ENCODE measurements around the gene HES7. TPM values are rescaled to one million over a fixed set of nuclear protein-coding genes. Genes with fewer than 3 reads are reported as not detected.
"Not testable (repeated sequence)": the region's sequence is repeated elsewhere in the genome, so short reads cannot be mapped to it uniquely, and the experiment has no call there.

Gene HES7
- total RNA-seq, 2 experiments from 2014 or later: 1.2 TPM

DNA sequence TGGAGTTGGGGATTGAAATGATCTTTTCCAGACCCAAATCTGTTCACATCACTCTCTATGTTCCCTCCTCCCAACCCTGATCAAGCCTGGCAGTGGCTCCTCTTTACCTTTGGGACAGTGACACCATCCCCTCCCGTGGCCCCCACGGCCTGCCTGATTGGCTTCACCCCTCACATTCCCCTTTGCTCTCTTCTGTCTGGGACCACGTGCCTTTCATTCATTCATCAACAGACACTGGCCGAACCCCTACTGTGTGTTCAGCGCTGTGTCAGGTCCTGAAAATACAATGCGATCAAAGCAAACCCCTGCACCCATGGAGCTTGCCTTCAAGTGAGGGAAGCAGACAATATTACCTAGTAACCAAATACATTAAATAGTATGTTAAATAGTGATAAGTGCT lies 34.2 kb downstream of the HES7 start:
- no peak for ATAC-seq
- no peaks in the 10 kb centered on the region for H3K9me3 Mint-ChIP-seq (ENCODE audit: low read depth)

DNA sequence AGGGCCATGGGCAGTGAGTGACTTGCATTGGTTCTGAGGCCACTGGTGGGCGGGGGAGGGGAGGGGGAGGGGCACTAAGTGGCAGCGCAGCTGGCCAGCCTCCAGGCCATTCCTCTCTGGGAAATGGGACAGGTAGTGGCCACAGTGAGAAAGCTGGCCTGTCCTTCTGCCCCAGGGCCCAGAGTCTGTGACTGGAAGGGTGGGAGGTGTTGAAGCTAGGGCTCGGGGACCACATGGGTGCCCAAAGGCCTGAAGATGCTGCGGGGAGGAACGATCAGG lies 36.0 kb downstream of the HES7 start:
- ATAC-seq (no peak), DNase-seq (no peak)
- H3K4me3 Mint-ChIP-seq: no peak overlapping the region
- H3K36me3 Mint-ChIP-seq: no peaks in the 10 kb centered on the region
- H3K27me3 Mint-ChIP-seq: peaks cover 21% of the 10 kb centered on the region
- H3K4me1 Mint-ChIP-seq: no peaks in the 10 kb centered on the region
- H3K9me3 Mint-ChIP-seq (ENCODE audit: low read depth): no peaks in the 10 kb centered on the region
- CTCF ChIA-PET: interaction anchor here (1.3 to 3.4 kb wide), 5 partner anchors 14 to 98 kb away, joined by 3 to 17 read pairs (median 6); no protein-coding TSS in a partner anchor
- H3K27ac Mint-ChIP-seq: no peak overlapping the region

More for the DNA sequence above, 34.2 kb downstream of the HES7 start:
- no peak overlapping the region for H3K27ac Mint-ChIP-seq
- peaks cover 6% of the 10 kb centered on the region for H3K4me1 Mint-ChIP-seq
- CTCF ChIA-PET: interaction anchor here (1.1 to 6.7 kb wide), 4 partner anchors 7 to 28 kb away, joined by 3 to 107 read pairs (median 84); partner anchors contain the start of gene ALOXE3
- DNase-seq: no peak
- H3K36me3 Mint-ChIP-seq: no peaks in the 10 kb centered on the region
- H3K4me3 Mint-ChIP-seq: no peak overlapping the region
- H3K27me3 Mint-ChIP-seq: peaks cover 21% of the 10 kb centered on the region

DNA sequence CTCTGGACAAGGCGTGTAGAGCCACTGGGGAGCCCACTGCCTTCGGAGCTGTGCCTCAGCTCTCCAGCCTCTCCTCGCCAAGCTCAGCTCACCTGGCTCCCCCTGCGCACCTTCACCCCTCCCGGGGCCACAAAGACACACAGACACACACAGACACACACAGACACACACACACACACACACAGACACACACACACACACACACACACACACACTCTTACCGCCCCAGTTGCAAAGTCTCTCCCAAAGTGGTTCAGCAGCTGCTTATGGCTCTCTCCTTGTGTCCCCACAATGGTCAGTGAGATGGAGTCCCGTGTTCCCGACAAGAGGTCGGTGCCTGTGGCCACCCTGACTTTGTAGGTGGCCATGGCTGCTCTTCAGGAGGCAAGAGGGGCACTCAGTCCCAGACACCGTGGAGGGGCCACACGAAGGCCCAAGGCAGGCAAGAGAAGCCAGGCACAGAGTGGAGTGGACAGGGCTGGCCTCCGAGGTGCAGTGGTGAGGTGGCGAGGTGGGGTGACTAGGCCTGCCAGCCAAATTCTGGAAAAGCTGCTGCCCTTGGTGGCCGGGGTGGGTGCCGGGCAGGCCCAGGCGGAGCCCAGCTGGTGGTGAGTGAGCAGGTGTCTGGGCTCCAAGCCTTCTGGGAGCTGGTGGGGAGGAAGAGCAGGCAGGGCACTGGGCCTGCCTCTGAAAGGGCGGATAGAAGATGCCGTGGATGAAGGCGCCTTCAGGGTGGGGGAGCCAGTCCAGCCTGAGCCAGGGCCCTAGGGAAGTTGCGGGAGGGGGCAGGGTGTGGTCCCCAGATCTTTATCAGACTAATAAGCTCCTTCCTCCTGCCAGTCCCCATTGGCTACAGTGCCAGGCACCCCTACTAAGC lies 36.6 kb downstream of the HES7 start, which contains the start of gene ALOX12B:
Gene ALOX12B, minus strand, starts transcription at position 642 of the 877 bp plus-strand sequence. Its CDS starts 274 bp downstream, at position 368.
- CTCF ChIA-PET: interaction anchor here (1.4 to 3.4 kb wide), 6 partner anchors 13 to 30 kb away, joined by 3 to 17 read pairs (median 7); no protein-coding TSS in a partner anchor
- H3K9me3 Mint-ChIP-seq (ENCODE audit: low read depth): no peaks in the 10 kb centered on the region
- H3K27ac Mint-ChIP-seq: no peak within 1 kb of the TSS
- ATAC-seq (no peak), DNase-seq (no peak)
- no peaks in the 10 kb centered on the region for H3K36me3 Mint-ChIP-seq
- peaks cover 19% of the 10 kb centered on the region for H3K27me3 Mint-ChIP-seq
- no peak within 1 kb of the TSS for H3K4me3 Mint-ChIP-seq
- no peaks in the 10 kb centered on the region for H3K4me1 Mint-ChIP-seq

- Mint-ChIP-seq H3K27me3 (peaks cover 7% of the 10 kb centered on the region), H3K4me3 (no peak overlapping the region), H3K4me1 (peaks cover 9% of the 10 kb centered on the region), H3K27ac (no peak overlapping the region), H3K36me3 (no peaks in the 10 kb centered on the region), H3K9me3 (ENCODE audit: low read depth) (no peaks in the 10 kb centered on the region)
- ATAC-seq (no peak), DNase-seq (no peak)
- CTCF ChIA-PET: interaction anchor here (0.6 to 8.4 kb wide), 7 partner anchors 8 to 140 kb away, joined by 3 to 85 read pairs (median 3); no protein-coding TSS in a partner anchor
Measured at GRCh38 chr17:8084250-8084649, 39.7 kb downstream of the HES7 start.

DNA sequence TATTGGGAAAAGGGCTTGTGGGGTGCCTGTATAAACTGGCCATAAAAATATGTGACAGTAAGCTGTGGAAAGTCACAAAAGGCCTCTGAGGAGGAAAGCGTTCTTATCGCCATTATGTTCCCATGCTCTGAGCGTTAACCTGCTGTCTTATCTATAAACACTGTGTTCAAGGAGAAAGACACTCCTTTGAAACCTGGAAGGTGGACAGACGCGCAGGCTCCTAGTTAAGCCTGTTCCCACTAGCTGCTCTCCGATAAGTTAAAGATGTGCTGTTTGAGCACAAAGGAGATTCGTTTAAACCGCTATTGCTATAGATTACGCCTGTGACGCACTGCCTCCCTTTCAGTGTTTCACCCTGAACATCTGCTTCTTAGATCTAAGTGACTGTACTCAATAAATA lies 41.6 kb downstream of the HES7 start:
- ATAC-seq (no peak), DNase-seq (no peak)
- H3K36me3 Mint-ChIP-seq: no peaks in the 10 kb centered on the region
- H3K9me3 Mint-ChIP-seq (ENCODE audit: low read depth): no peaks in the 10 kb centered on the region
- H3K4me1 Mint-ChIP-seq: peaks cover 12% of the 10 kb centered on the region
- H3K27me3 Mint-ChIP-seq: peaks cover 5% of the 10 kb centered on the region
- H3K27ac Mint-ChIP-seq: no peak overlapping the region
- H3K4me3 Mint-ChIP-seq: no peak overlapping the region
- CTCF ChIA-PET: interaction anchor here (1.0 to 8.4 kb wide), 5 partner anchors 9 to 33 kb away, joined by 4 to 85 read pairs (median 6); no protein-coding TSS in a partner anchor

- ATAC-seq (no peak), DNase-seq (no peak)
- no peaks in the 10 kb centered on the region for H3K9me3 Mint-ChIP-seq (ENCODE audit: low read depth)
- CTCF ChIA-PET: interaction anchor here (0.6 to 8.4 kb wide), 6 partner anchors 8 to 213 kb away, joined by 3 to 85 read pairs (median 5); partner anchors contain the start of gene SLC25A35
- peaks cover 12% of the 10 kb centered on the region for H3K4me1 Mint-ChIP-seq
- no peak overlapping the region for H3K4me3 Mint-ChIP-seq
- no peaks in the 10 kb centered on the region for H3K36me3 Mint-ChIP-seq
- peaks cover 6% of the 10 kb centered on the region for H3K27me3 Mint-ChIP-seq
- no peak overlapping the region for H3K27ac Mint-ChIP-seq
Measured at GRCh38 chr17:8081876-8082275, 42.0 kb downstream of the HES7 start.

GRCh38 chr17:8080799-8081219 lies 43.1 kb downstream of the HES7 start:
- Mint-ChIP-seq H3K36me3 (no peaks in the 10 kb centered on the region), H3K9me3 (ENCODE audit: low read depth) (no peaks in the 10 kb centered on the region), H3K27me3 (peaks cover 11% of the 10 kb centered on the region), H3K27ac (no peak overlapping the region), H3K4me3 (no peak overlapping the region), H3K4me1 (peaks cover 12% of the 10 kb centered on the region)
- ATAC-seq: no peak
- CTCF ChIA-PET: interaction anchor here (1.3 to 13.6 kb wide), 8 partner anchors 11 to 214 kb away, joined by 3 to 256 read pairs (median 16); partner anchors contain the start of gene SLC25A35
- DNase-seq: no peak

DNA sequence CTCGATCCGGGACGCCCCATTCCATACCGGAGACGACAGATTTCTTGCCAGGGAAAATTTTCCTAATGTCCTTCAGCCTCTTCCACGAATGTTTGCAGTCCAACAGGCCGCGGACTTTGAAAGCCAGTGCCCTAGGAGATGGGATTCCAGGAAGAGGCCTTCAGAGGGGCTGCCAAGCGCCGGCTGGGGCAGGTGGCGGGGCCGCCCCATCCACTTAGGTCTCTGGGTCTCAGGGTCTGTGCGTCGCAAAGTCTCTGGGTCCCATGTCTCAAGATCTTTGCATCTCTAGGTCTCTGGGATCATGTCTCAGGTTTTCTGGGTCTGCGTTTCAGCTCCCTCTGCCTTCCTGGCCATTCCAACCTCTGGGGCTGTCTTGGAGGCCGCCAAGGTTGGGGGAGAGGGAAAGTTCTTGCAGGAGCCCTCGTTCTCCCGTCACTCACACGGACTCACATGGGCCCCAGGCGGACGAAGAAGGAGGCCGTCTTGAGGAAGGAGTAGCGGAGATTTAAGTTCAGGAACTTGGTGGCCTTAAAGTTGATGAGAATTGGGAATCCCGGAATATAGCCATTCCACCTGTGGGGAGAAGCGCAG lies 43.6 kb downstream of the HES7 start:
- no peak for ATAC-seq
- Mint-ChIP-seq H3K36me3 (no peaks in the 10 kb centered on the region), H3K4me3 (peak overlapping the region; percentile 87), H3K27me3 (peaks cover 13% of the 10 kb centered on the region), H3K4me1 (peaks cover 12% of the 10 kb centered on the region), H3K27ac (peak overlapping the region; percentile 81), H3K9me3 (ENCODE audit: low read depth) (no peaks in the 10 kb centered on the region)
- DNase-seq: no peak
- CTCF ChIA-PET: interaction anchor here (1.0 to 13.6 kb wide), 14 partner anchors 10 to 396 kb away, joined by 3 to 256 read pairs (median 6); partner anchors contain the start of genes ALOXE3 and SLC25A35

DNA sequence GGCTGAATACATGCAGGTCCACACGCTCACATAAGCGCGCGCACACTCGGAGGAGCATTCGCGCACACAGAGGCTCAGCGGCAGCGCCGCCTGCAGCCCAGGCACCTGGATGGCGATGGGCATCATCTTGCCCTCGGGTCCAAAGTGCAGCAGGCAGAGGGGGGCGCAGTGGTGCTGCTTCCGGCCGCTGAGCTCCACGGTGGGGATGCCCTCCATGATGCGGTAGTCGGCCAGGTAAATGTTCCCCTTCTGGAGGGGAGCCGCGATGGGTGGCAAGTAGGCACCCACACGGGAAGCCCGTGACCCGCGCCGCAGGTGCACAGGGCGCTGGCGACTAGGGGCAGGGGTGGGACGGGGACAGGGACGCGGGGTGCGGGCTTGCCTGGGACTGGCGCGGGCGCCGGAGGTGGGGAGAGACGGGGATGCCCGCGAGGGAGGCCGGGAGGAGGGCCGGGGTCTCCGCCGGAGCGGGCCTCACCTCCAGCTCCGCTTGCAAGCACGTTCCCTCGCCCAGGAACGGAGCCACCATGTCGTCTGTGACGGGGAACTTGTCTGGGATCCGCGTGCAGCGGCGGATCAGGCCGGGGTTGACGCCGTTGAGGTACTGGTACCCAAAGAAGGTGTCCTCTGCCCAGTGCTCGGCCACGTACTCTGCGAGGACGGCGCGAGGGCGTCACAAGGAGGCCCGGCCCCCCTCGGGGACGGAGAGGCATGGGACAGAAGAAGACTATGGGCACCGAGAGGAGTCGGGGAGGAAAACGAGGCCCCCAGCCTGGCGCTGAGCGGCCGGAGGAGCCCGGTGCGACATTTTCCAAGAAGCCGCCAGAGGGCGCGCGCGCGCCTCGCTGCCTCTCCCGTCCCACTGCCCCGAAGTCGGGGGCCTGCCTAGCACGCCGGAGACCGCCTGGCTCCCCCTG lies 44.4 kb downstream of the HES7 start:
- ATAC-seq: peak; percentile 86
- DNase-seq: peak; percentile 85
- peak overlapping the region; percentile 81 for H3K27ac Mint-ChIP-seq
- peaks cover 20% of the 10 kb centered on the region for H3K27me3 Mint-ChIP-seq
- no peaks in the 10 kb centered on the region for H3K9me3 Mint-ChIP-seq (ENCODE audit: low read depth)
- H3K4me3 Mint-ChIP-seq: peak overlapping the region; percentile 87
- no peaks in the 10 kb centered on the region for H3K36me3 Mint-ChIP-seq
- CTCF ChIA-PET: interaction anchor here (0.6 to 13.6 kb wide), 25 partner anchors 9 to 1039 kb away, joined by 3 to 256 read pairs (median 4); partner anchors contain the start of genes ALOXE3, CTC1 and HES7
- H3K4me1 Mint-ChIP-seq: peaks cover 12% of the 10 kb centered on the region

GRCh38 chr17:8077939-8078338 lies 46.0 kb downstream of the HES7 start:
- H3K27ac Mint-ChIP-seq; DNase-seq; ATAC-seq; H3K9me3 Mint-ChIP-seq (ENCODE audit: low read depth); H3K36me3 Mint-ChIP-seq; H3K4me3 Mint-ChIP-seq: not testable (repeated sequence)
- CTCF ChIA-PET: interaction anchor here (0.6 to 13.6 kb wide), 4 partner anchors 14 to 783 kb away, joined by 3 to 256 read pairs (median 44); no protein-coding TSS in a partner anchor
- Mint-ChIP-seq H3K27me3 (peaks cover 36% of the 10 kb centered on the region), H3K4me1 (peaks cover 24% of the 10 kb centered on the region)

- CTCF ChIA-PET: interaction anchor here (0.9 to 13.6 kb wide), 6 partner anchors 16 to 43 kb away, joined by 3 to 256 read pairs (median 22); partner anchors contain the start of gene ALOXE3
- Mint-ChIP-seq H3K27me3 (peaks cover 47% of the 10 kb centered on the region), H3K36me3 (no peaks in the 10 kb centered on the region), H3K4me1 (peaks cover 30% of the 10 kb centered on the region), H3K4me3 (no peak overlapping the region), H3K27ac (no peak overlapping the region), H3K9me3 (ENCODE audit: low read depth) (no peaks in the 10 kb centered on the region)
- ATAC-seq (no peak), DNase-seq (no peak)
Measured at GRCh38 chr17:8076502-8077266, 47.2 kb downstream of the HES7 start.

All from activated CD8-positive, alpha-beta memory T cell treated with anti-CD3 and anti-CD28 coated beads, Interleukin-2, amount 10 ng/mL, durations not matched to agents 7 days and 5 days (primary cell).